GM20000 (cell line): ENCODE measurements around the gene CMPK1.

ENCODE experiments used
- DNase-seq: peaks from one replicate; pipeline ENCODE4 v3.0.0; 2012; ENCODE audit warnings: low spot score
- CTCF ChIP-seq: IDR thresholded peaks from 2 replicates; pipeline ENCODE4 v1.5.1; 2012; ENCODE audit warnings: mild to moderate bottlenecking, control low read depth; ENCODE audit errors: extremely low read depth, missing control alignments

CMPK1 gene

GRCh38 chr1:47371016-47371517 lies 37.5 kb downstream of the CMPK1 start:
- no peak for DNase-seq
- no peak for TF ChIP-seq CTCF

GRCh38 chr1:47374501-47374900 lies 40.9 kb downstream of the CMPK1 start:
- no peak for DNase-seq
- TF ChIP-seq CTCF = no peak

GRCh38 chr1:47378147-47378546 lies 44.6 kb downstream of the CMPK1 start:
- DNase-seq = no peak
- no peak for TF ChIP-seq CTCF

GRCh38 chr1:47380699-47381098 lies 47.1 kb downstream of the CMPK1 start:
- no peak for DNase-seq
- TF ChIP-seq CTCF = no peak

GRCh38 chr1:47382399-47382983 lies 48.9 kb downstream of the CMPK1 start:
- TF ChIP-seq CTCF = no peak
- DNase-seq = no peak

- DNase-seq = no peak
- no peak for TF ChIP-seq CTCF
Measured at GRCh38 chr1:47384083-47384482, 50.5 kb downstream of the CMPK1 start.

GRCh38 chr1:47385020-47385419 lies 51.4 kb downstream of the CMPK1 start:
- DNase-seq = no peak
- no peak for TF ChIP-seq CTCF
